SK-N-SH (cell line): ENCODE results near the gene MAPK14.

Experiments used
- CTCF ChIP-seq: fragments of 200-600 bp; sonication (generic); IDR thresholded peaks from 2 replicates; pipeline ENCODE4 v1.6.1; 2017; ENCODE audit warnings: antibody characterized with exemption, mild to moderate bottlenecking, moderate library complexity
- EP300 ChIP-seq, 2 experiments: IDR thresholded peaks; 2 replicates each; pipeline versions ENCODE4 v1.4.0 to v1.6.1; 2012; ENCODE audit warnings: borderline replicate concordance in 1 of 2, low read depth in 1 of 2, low read length in 1 of 2
- MXI1 ChIP-seq: IDR thresholded peaks from 2 replicates; pipeline ENCODE4 v1.6.1; 2012; ENCODE audit warnings: mild to moderate bottlenecking, low read depth, low read length, improper control_type of control experiment
- NRF1 ChIP-seq: IDR thresholded peaks from 2 replicates; pipeline ENCODE4 v1.6.1; 2012; ENCODE audit warnings: low read depth, mild to moderate bottlenecking, low read length
- POLR2AphosphoS5 ChIP-seq: IDR thresholded peaks from 2 replicates; pipeline ENCODE4 v1.6.1; 2012; ENCODE audit warnings: low read depth, low read length
- RCOR1 ChIP-seq: fragments of 150-350 bp; IDR thresholded peaks from 2 replicates; pipeline ENCODE4 v1.6.1; 2017; ENCODE audit warnings: antibody characterized with exemption, low read length
- SIN3A ChIP-seq: IDR thresholded peaks from 2 replicates; pipeline ENCODE4 v1.6.1; 2012; ENCODE audit warnings: low read depth, mild to moderate bottlenecking, low read length, moderate library complexity, borderline replicate concordance
- YY1 ChIP-seq: IDR thresholded peaks from 2 replicates; pipeline ENCODE4 v1.4.0; 2012; ENCODE audit warnings: low read depth, mild to moderate bottlenecking
- TF ChIP-seq, protein P1 (sequence below): fragments of 150-350 bp; IDR thresholded peaks from 2 replicates; pipeline ENCODE4 v1.6.1; 2017; ENCODE audit warnings: antibody characterized with exemption, low read length, low read depth, borderline replicate concordance
- TF ChIP-seq, protein P2 (sequence below): IDR thresholded peaks from 2 replicates; pipeline ENCODE4 v1.6.1; 2012; ENCODE audit warnings: mild to moderate bottlenecking, low read depth, low read length, moderate library complexity

DNA sequence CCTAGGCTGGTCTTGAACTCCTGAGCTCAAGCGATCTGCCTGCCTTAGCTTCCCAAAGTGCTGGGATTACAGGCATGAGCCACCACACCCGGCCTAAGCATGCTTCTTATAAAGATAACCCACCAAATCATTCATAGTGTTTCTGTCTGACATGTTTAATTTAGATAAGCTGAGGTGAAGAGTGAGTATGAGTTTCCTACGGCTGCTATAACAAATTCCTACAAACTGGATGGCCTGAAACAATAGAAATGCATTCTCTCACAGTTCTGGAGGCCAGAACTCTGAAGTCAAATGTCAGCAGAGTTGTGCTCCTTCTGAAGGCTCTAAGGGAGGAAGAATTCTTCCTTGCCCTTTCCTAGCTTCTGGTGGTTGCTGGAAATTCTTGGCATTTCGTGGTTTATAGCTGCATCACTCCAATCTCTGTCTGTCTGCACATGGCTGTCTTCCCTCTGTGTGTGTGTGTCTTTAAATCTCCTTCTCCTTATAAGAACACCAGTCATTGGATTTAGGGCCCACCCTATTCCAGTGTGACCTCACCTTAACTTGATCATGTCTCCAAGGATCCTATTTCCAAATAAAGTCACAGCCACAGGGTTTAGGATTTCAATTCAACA, 132.6 kb downstream of the MAPK14 start:
- TF ChIP-seq YY1 (no peak), CTCF (no peak), RCOR1 (no peak), SIN3A (no peak), MXI1 (no peak), EP300 (IDR thresholded peaks at IDR 0.05; ENCODE audit: borderline replicate concordance in 1 of 2, low read depth in 1 of 2, low read length in 1 of 2) (no peak), POLR2AphosphoS5 (no peak), NRF1 (no peak)
- TF ChIP-seq, protein P1, sequence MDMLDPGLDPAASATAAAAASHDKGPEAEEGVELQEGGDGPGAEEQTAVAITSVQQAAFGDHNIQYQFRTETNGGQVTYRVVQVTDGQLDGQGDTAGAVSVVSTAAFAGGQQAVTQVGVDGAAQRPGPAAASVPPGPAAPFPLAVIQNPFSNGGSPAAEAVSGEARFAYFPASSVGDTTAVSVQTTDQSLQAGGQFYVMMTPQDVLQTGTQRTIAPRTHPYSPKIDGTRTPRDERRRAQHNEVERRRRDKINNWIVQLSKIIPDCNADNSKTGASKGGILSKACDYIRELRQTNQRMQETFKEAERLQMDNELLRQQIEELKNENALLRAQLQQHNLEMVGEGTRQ = no peak
- TF ChIP-seq, protein P2, sequence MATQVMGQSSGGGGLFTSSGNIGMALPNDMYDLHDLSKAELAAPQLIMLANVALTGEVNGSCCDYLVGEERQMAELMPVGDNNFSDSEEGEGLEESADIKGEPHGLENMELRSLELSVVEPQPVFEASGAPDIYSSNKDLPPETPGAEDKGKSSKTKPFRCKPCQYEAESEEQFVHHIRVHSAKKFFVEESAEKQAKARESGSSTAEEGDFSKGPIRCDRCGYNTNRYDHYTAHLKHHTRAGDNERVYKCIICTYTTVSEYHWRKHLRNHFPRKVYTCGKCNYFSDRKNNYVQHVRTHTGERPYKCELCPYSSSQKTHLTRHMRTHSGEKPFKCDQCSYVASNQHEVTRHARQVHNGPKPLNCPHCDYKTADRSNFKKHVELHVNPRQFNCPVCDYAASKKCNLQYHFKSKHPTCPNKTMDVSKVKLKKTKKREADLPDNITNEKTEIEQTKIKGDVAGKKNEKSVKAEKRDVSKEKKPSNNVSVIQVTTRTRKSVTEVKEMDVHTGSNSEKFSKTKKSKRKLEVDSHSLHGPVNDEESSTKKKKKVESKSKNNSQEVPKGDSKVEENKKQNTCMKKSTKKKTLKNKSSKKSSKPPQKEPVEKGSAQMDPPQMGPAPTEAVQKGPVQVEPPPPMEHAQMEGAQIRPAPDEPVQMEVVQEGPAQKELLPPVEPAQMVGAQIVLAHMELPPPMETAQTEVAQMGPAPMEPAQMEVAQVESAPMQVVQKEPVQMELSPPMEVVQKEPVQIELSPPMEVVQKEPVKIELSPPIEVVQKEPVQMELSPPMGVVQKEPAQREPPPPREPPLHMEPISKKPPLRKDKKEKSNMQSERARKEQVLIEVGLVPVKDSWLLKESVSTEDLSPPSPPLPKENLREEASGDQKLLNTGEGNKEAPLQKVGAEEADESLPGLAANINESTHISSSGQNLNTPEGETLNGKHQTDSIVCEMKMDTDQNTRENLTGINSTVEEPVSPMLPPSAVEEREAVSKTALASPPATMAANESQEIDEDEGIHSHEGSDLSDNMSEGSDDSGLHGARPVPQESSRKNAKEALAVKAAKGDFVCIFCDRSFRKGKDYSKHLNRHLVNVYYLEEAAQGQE = no peak
